SIG-M5 (cell line): ENCODE results near the gene EFCAB12.
"Not testable (repeated sequence)": the region's sequence is repeated elsewhere in the genome, so short reads cannot be mapped to it uniquely, and the experiment has no call there.

Experiments
- DNase-seq: peaks from one replicate; lab custom pipeline; 2025; lab: John Stamatoyannopoulos, UW

Gene EFCAB12

GRCh38 chr3:129392106-129392887, 36.1 kb downstream of the EFCAB12 start:
- not testable (repeated sequence) for DNase-seq

GRCh38 chr3:129391583-129391982, 36.9 kb downstream of the EFCAB12 start:
- not testable (repeated sequence) for DNase-seq

GRCh38 chr3:129389572-129389937, 38.9 kb downstream of the EFCAB12 start:
- DNase-seq, result no peak

GRCh38 chr3:129388791-129389571, 39.5 kb downstream of the EFCAB12 start:
- not testable (repeated sequence) for DNase-seq

- DNase-seq, result no peak
These were observed 40.9 kb downstream of the EFCAB12 start for GRCh38 chr3:129387487-129387886.

GRCh38 chr3:129386984-129387383, 41.5 kb downstream of the EFCAB12 start:
- DNase-seq, result no peak

GRCh38 chr3:129385507-129385906, 42.9 kb downstream of the EFCAB12 start:
- not testable (repeated sequence) for DNase-seq

GRCh38 chr3:129384594-129385323, 43.7 kb downstream of the EFCAB12 start:
- DNase-seq, result no peak

- not testable (repeated sequence) for DNase-seq
These were observed 44.3 kb downstream of the EFCAB12 start for GRCh38 chr3:129384103-129384502.

GRCh38 chr3:129383292-129383860, 45.1 kb downstream of the EFCAB12 start:
- no peak for DNase-seq

GRCh38 chr3:129382366-129382765, 46.1 kb downstream of the EFCAB12 start:
- no peak for DNase-seq

- no peak for DNase-seq
These were observed 48.7 kb downstream of the EFCAB12 start for GRCh38 chr3:129379582-129380358.

- DNase-seq, result no peak
These were observed 49.5 kb downstream of the EFCAB12 start for GRCh38 chr3:129378949-129379348.

- DNase-seq, result no peak
These were observed 50.8 kb downstream of the EFCAB12 start for GRCh38 chr3:129377615-129378014.

GRCh38 chr3:129375099-129375498, 53.3 kb downstream of the EFCAB12 start:
- no peak for DNase-seq

- no peak for DNase-seq
These were observed 57.2 kb downstream of the EFCAB12 start for GRCh38 chr3:129371041-129371826.

- no peak for DNase-seq
These were observed 58.0 kb downstream of the EFCAB12 start for GRCh38 chr3:129370248-129370964.

GRCh38 chr3:129369711-129370110, 58.7 kb downstream of the EFCAB12 start:
- DNase-seq, result no peak

- no peak for DNase-seq
These were observed 60.6 kb downstream of the EFCAB12 start for GRCh38 chr3:129367821-129368220.

GRCh38 chr3:129366312-129366831, 62.1 kb downstream of the EFCAB12 start:
- DNase-seq, result no peak
